ENCODE data around the gene BCR. TPM values are rescaled to one million over a fixed set of nuclear protein-coding genes. Genes with fewer than 3 reads are reported as not detected.

The BCR gene
- total and polyA plus RNA-seq, 2 of the 8 experiments (the other 6 are each of a cell fraction or from before 2014, with no cell fraction given) = 66.7 to 130 TPM

- Histone ChIP-seq H4K20me1 (replicated peaks in 1 of 2; ENCODE audit: control insufficient read depth in 1 of 2, insufficient read depth in 2 of 2, low read length in 2 of 2) (peaks cover 14 to 34% of the 10 kb centered on the region in 2 experiments), H3K23ac (ENCODE audit: insufficient read length) (no peak overlapping the region), H3K27ac (ENCODE audit: low read depth, low read length) (no peak overlapping the region), H3K4me2 (ENCODE audit: insufficient read depth in 1 of 2, low read depth in 2 of 2, low read length in 2 of 2) (no peak overlapping the region), H3K14ac (ENCODE audit: insufficient read length) (no peak overlapping the region), H2BK120ac (replicated peaks; ENCODE audit: low read depth, low read length) (no peak overlapping the region), H2AK5ac (ENCODE audit: low read depth, low read length) (no peak overlapping the region), H3K23me2 (ENCODE audit: low read depth, low read length) (no peaks in the 10 kb centered on the region), H2BK15ac (ENCODE audit: low read length) (no peak overlapping the region), H2BK5ac (ENCODE audit: low read depth, low read length) (no peak overlapping the region; the same call in 1 of the 2 replicates), H3K79me1 (ENCODE audit: low read depth, low read length) (no peaks in the 10 kb centered on the region), H2AFZ (ENCODE audit: low read length) (no peak overlapping the region), H3K4ac (replicated peaks; ENCODE audit: insufficient read length, low read depth, low read length) (no peak overlapping the region), H3K79me2 (ENCODE audit: control insufficient read depth in 1 of 2, insufficient read depth in 2 of 2, low read length in 2 of 2) (no peaks in the 10 kb centered on the region; a peak in 1 of 4 replicates), H3K18ac (ENCODE audit: extremely low read depth, low read length) (no peak overlapping the region), H3K56ac (replicated peaks; ENCODE audit: insufficient read length, low read depth, low read length) (no peak overlapping the region), H2BK12ac (ENCODE audit: low read depth, low read length) (no peak overlapping the region), H2BK20ac (ENCODE audit: low read length) (no peak overlapping the region), H3K36me3 (ENCODE audit: control insufficient read depth in 2 of 4, insufficient read depth in 4 of 4, low read length in 3 of 4) (peaks cover 12 to 63% (median 23%) of the 10 kb centered on the region in 4 experiments; a peak in 7 of 8 replicates), H4K8ac (ENCODE audit: extremely low read depth, insufficient read depth, low read length) (no peak overlapping the region), H3K9ac (replicated peaks in 1 of 4; ENCODE audit: extremely low read depth in 1 of 4, low read depth in 3 of 4, low read length in 3 of 4) (no peak overlapping the region), H3K4me3 (ENCODE audit: extremely low read depth in 1 of 4, insufficient read depth in 2 of 4, low read depth in 3 of 4, low read length in 4 of 4) (no peak overlapping the region), H3K4me1 (replicated peaks in 1 of 4; ENCODE audit: control insufficient read depth in 3 of 4, insufficient read depth in 4 of 4, low read length in 3 of 4) (peaks cover 0 to 8% (median 1%) of the 10 kb centered on the region in 4 experiments; a peak in 4 of 7 replicates), H3K27me3 (replicated peaks in 1 of 4; ENCODE audit: control insufficient read depth in 3 of 4, extremely low read depth in 1 of 4, insufficient read depth in 3 of 4, low read length in 3 of 4) (no peaks in the 10 kb centered on the region), H4K5ac (ENCODE audit: insufficient read length, low read depth, low read length) (no peak overlapping the region), H3K9me3 (ENCODE audit: insufficient read depth in 2 of 2, low read depth in 1 of 2, low read length in 1 of 2) (no peaks in the 10 kb centered on the region), H4K91ac (replicated peaks; ENCODE audit: insufficient read length, low read length) (no peak overlapping the region)
- TF ChIP-seq E2F6 (IDR thresholded peaks at IDR 0.05) (no peak), RBBP5 (IDR thresholded peaks at IDR 0.05; ENCODE audit: borderline replicate concordance, low read depth, low read length) (no peak), RFX5 (IDR thresholded peaks at IDR 0.05; ENCODE audit: borderline replicate concordance, low read depth, low read length) (no peak), HDAC2 (IDR thresholded peaks at IDR 0.05; ENCODE audit: borderline replicate concordance in 1 of 2, low read depth in 2 of 2, low read length in 2 of 2) (no peak), CTBP2 (IDR thresholded peaks at IDR 0.05; ENCODE audit: borderline replicate concordance, insufficient read depth, insufficient read length, low read length) (no peak), PHF8 (conservative IDR thresholded peaks at IDR 0.05; ENCODE audit: low read depth, low read length) (no peak), USF2 (IDR thresholded peaks at IDR 0.05; ENCODE audit: low read length) (no peak), HDAC6 (IDR thresholded peaks at IDR 0.05; ENCODE audit: low read depth, low read length) (no peak), TBP (IDR thresholded peaks at IDR 0.05; ENCODE audit: low read depth, low read length) (no peak), SP4 (IDR thresholded peaks at IDR 0.05; ENCODE audit: low read length) (no peak), SAP30 (IDR thresholded peaks at IDR 0.05; ENCODE audit: insufficient read depth, insufficient replicate concordance, low read length) (no peak)
- WGBS, 2 experiments (ENCODE audit: extremely low coverage in 1 of 2, insufficient coverage in 1 of 2, insufficient read length in 1 of 2, insufficient replicate concordance in 2 of 2, low coverage in 1 of 2, low lambda C conversion rate in 2 of 2, missing lambda C conversion rate in 1 of 2) = 90% methylated on average over 7 of the region's 7 CpGs; no CpG with 5 or more reads in 1 of the 2 experiments
- ChIA-PET POLR2A (ENCODE audit: partially characterized antibody) (interaction anchor here (0.7 kb wide), 1 partner anchor 14 kb away, joined by 3 read pairs; no protein-coding TSS in a partner anchor), CTCF (ENCODE audit: partially characterized antibody) (interaction anchor here (0.5 to 13.6 kb wide), 10 partner anchors 10 to 822 kb away, joined by 3 to 249 read pairs (median 5); partner anchors contain the start of gene BCR)
- FAIRE-seq = no peak
- DNase-seq (ENCODE audit: low read depth in 1 of 2, low spot score in 2 of 2) = no peak
These were observed 105.4 kb downstream of the BCR start for GRCh38 chr22:23285734-23286133.

Measured in H1 (cell line).